GM18511 (cell line): ENCODE measurements around the gene TXN2.
A peak's percentile ranks its signal among the peaks of the same experiment; 100 is the strongest.
"Not testable (repeated sequence)": the region's sequence is repeated elsewhere in the genome, so short reads cannot be mapped to it uniquely, and the experiment has no call there.

Experiments used
- ATAC-seq: cut with Tn5 transposase; IDR thresholded peaks from one replicate; pipeline ENCODE4 v1.9.1; 2021; ENCODE audit warnings: mild to moderate bottlenecking, moderate library complexity; ENCODE audit not compliant: unreplicated experiment

The TXN2 gene

GRCh38 chr22:36456464-36456845 lies 25.0 kb downstream of the TXN2 start:
- no peak for ATAC-seq

DNA sequence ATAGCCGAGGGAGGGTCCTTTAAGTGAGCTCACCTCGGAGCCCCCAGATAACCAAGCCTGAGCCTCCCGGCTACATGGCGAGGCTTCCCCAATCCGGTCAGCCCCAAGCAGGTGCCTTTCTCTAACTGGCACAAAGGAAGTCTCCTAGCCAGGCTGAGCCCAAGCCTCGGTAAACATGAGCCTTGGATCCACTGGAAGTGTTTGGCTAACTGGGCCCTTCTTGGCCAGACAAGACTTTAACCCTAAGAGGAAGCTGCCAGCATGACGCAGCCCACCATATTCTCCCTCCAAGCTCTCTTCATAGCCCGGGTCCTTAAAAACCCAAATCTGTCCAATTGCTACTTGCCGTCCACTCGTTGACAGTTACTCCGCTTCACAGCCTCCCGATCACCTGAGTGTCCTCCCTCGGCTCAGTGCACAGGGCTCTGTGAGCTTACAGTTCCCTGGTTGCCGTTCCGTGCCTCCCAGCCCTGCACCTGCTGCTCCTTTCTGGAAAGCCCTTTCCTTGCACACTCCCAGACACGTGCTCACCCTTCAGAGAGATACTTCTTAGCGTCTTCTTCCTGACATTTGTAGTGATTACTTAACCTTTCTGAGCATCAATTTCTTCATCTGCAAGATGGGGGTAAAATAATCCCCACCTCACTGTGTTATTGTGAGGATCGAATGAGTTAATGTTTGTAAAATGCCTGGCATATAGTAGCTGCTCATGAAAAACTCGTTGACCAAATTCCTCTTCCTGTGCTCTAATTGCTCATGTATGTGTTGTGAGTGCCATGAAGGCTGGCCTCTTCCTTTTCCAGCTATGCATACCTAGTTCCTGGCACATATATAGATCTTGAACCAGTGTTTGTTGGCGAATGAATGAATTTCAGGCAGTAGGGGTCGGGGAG lies 25.6 kb downstream of the TXN2 start:
- no peak for ATAC-seq

GRCh38 chr22:36454916-36455570 lies 26.4 kb downstream of the TXN2 start:
- peak; percentile 49 for ATAC-seq

GRCh38 chr22:36453855-36454378 lies 27.5 kb downstream of the TXN2 start:
- no peak for ATAC-seq

DNA sequence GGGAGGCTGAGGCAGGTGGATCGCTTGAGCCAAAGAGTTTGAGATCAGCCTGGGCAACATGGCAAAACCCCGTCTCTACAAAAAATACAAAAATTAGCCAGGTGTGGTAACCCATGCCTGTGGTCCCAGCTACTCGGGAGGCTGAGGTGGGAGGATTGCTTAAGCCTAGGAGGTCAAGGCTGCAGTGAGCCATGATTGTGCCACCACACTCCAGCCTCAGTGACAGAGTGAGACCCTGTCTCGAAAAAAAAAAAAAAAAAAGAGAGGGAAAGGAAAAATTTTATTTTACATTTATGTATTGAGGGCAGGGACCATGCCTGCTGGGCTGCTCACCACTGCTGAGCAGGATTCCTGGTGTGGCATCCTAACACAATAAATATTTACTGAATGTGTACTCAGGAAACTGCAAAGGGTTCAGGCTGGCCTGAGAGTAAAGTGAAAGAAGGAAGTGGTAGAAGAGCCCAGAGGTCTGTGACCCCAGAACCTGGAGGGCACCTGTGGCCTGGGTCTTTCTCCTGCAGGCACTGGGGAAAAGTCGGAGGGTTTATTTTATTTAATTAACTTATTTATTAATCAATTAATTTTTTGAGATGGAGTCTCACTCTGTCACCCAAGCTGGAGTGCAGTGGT lies 28.3 kb downstream of the TXN2 start:
- not testable (repeated sequence) for ATAC-seq

DNA sequence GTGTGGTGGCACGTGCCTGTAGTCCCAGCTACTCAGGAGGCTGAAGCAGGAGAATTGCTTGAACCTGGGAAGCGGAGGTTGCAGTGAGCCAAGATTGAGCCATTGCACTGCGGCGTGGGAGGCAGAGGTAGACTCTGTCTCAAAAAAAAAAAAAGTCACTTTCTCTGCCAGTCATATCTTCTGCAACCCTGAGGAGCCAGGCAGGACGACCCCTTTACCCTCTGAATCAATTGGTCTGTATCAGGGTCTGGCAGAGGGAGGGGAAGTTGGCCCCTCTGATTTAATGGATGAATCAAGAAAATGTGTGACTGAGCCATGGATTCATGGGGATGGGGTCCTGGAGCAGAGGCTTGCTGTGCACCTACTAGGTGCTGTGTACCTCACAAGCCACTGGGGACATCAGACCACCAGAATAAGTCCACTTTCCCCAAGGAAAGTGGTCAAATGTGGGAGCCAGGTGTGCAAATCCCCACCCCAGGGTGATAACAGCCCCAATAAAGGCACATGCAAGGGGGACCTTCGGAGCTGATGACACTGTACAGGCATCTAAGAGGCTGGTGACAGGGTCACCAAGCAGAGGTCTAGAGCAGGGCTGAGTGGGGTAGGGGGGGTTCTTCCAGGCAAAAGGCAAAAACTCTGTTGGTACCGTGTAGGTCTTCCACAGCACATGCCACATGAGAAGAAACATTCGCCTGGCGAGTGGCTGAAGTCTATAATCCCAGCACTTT lies 29.0 kb downstream of the TXN2 start:
- no peak for ATAC-seq

GRCh38 chr22:36450923-36451322 lies 30.5 kb downstream of the TXN2 start:
- not testable (repeated sequence) for ATAC-seq

- ATAC-seq, result no peak
Measured at GRCh38 chr22:36449596-36450175, 31.8 kb downstream of the TXN2 start.

DNA sequence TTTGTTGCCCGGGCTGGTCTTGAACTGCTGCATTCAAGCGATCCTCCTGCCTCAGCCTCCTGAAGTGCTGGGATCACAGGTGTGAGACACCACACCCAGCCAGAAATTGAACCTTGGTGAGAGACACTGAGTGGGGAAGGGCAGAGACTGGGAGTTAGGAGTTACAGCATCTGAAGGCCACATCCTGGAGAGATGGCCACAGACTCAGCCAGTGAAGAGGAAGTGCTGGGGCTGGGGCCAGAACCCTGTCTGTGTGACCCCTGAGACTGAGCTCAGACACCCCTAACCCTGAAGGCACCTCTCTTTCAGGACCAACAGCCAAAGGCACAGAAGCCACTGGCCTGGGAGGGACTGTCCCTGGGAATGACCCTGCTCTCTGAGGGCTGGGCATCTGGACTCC lies 33.8 kb downstream of the TXN2 start:
- ATAC-seq, result no peak

DNA sequence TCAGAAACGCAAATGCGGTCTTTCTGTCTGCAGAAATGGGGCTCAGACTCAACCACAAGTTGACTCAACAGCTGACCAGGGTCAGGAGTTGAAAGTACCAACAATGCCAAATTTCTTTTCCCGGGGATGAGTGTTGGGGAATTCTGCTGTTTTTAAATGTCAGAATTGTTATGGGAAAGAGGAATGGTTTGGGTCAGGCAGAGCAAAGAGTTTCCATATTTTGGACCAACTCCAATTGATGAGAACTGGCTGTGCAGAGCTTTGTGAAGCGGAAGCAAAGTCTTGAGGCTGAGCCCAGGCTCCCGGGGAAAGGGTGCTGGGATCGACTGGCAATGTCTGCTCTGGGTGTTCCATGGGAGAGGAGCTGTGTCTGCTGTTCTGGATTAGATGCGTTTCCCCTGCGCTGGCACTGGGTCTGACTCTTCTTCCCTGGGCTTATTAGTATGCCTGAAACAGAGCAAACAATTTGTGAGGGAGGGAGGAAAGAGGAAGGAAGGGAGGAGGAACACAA lies 36.2 kb downstream of the TXN2 start:
- no peak for ATAC-seq

DNA sequence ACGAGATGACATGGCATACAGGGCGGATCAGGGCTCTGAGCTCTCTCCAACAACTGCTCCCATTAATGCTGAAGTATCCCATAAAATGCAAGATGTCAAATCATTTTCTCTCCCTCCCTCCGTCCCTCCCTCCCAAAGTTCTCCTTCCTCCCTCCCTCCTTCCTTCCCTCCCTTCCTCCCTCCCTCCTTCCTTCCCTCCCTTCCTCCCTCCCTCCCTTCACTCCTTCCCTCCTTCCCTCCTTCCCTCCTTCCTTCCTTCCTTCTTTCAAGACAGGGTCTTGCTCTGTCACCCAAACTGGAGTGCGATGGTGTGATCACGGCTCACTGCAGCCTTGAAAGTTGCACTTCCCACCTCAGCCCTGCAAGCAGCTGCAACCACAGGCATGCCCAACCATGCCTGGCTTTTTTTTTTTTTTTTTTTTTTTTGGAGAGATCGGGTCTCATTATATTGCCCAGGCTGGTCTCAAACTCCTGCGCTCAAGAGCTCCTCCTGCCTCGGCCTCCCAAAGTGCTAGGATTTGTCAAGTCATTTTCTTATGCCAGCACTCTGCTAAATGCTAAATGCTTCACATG lies 38.2 kb downstream of the TXN2 start:
- no peak for ATAC-seq

DNA sequence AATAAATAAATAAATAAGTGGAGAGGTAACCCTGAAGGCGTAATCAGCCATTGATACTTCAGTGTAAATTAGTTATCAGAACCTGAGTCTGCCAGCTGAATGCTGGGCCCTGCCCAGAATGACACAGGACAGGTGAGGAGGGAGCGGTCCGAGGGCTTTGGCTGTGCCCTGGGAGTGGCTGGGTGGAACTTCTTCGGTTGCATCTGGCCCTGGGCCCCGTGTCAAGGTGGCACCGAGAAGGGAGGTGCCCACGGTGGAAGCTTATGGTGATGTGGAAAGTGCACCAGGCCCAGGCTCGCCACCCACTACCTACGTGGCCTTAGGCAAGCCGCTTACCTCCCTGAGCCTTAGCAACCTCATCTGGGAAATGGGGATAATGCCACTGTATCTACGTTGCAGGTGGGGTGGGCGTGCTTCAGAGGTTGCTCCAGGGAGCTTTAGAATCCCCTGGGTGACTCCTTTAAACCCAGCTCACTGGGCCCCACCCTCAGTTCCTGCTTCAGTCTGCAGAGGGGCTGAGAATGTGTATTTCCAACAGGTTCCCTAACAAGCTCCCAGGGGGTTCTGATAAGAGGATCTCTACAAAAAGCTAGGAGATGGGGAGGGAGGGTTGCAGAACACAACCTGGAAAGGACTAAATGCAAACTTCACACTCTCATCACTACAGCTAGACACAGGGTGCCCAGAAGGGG lies 38.8 kb downstream of the TXN2 start:
- ATAC-seq, result no peak

DNA sequence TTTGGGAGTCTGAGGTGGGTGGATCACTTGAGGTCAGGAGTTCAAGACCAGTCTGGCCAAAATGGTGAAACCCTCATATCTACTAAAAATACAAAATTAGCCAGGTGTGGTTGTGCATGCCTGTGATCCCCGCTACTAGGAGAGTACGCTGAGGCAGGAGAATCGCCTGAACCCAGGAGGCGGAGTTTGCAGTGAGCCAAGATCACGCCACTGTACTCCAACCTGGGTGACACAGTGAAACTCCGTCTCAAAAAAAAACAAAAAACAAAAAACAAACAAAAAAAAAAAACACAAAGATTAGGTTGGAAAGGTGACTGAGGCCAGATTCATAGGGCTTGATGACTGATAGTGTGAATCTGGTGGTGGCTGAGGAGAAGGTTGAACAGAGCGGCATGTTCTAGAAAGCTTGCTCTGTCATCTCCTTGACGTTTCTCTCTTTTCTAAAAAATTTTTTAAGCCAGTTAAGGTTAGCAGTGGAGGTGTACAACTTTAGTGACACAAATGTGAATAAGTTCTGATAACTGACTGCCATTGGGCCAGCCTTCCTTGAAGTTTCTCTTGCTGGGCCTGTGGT lies 40.9 kb downstream of the TXN2 start:
- no peak for ATAC-seq

DNA sequence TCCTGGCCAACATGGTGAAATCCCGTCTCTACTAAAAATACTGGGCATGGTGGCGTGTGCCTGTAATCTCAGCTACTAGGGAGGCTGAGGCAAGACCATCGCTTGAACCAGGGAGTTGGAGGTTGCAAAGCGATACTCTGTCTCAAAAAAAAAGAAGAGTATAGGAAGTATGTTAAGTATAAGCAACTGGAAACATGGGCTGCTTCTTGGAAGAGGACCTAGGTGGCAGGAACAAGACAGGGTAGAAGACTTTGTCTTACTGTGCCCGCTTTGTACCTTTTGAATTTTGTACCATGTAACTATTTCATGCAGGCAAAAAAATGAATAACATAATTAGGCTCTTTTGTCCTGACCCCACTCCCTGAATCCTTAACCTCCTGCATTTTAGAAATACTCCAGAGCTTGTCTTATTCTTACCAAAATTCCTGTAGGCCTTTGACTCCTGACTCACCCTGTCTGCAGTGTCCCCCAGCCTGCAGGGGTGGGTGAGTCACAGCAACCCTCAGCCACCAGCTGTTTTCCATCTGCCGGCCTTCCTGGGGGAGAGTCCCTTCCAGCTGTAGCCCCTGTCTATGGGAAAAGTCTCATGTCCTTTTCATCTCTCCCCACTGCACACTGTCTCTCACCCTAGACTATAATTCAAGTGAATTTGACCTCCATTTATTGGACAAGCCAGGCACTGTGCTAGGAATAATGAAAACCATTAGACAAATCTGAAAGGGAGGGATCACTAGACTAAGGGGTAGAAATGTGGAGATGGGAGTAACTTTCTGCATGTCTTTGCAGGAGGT lies 41.8 kb downstream of the TXN2 start:
- no peak for ATAC-seq

DNA sequence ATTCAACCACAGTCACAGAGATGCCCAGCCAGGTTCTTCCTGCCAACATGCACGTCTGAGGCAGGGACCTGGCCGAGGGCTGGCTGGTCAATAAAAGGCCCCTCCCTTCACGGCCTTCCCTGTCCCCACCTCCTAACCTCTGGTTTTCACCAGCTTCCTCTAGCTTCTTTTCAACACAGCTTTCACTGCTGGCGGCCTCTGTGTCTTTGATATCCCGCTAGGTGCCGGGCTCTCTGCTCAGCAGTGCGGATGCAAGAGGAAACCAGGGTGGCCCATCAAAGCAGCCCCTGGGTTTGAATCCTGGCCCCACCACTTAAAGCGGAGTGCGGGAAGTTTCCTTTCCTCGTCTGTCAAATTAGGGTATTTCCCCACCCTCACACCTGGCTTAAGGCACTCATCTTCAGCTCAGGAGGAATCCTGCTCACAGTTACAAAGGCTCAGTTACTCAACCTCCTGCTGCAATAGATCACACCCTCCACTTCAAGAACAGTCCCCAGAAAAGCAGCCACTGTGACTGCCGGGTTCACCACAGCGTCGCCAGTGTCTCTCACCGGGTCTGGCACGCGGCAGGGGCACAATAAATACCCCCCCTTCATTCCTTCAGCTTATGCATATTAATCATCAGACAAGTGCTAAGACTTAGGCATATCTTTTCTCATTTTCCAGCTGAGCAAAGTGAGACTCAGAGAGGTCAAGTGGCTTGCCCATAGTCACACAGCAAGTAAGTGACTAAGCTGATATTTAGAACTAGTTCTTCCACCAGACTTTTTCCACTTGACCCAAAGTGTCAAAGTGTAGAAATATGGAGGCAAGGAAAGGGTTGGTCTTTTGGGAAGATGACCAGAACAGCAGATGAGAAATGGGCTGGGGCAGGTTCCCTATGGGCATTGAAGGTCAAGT lies 45.7 kb downstream of the TXN2 start:
- ATAC-seq, result no peak

DNA sequence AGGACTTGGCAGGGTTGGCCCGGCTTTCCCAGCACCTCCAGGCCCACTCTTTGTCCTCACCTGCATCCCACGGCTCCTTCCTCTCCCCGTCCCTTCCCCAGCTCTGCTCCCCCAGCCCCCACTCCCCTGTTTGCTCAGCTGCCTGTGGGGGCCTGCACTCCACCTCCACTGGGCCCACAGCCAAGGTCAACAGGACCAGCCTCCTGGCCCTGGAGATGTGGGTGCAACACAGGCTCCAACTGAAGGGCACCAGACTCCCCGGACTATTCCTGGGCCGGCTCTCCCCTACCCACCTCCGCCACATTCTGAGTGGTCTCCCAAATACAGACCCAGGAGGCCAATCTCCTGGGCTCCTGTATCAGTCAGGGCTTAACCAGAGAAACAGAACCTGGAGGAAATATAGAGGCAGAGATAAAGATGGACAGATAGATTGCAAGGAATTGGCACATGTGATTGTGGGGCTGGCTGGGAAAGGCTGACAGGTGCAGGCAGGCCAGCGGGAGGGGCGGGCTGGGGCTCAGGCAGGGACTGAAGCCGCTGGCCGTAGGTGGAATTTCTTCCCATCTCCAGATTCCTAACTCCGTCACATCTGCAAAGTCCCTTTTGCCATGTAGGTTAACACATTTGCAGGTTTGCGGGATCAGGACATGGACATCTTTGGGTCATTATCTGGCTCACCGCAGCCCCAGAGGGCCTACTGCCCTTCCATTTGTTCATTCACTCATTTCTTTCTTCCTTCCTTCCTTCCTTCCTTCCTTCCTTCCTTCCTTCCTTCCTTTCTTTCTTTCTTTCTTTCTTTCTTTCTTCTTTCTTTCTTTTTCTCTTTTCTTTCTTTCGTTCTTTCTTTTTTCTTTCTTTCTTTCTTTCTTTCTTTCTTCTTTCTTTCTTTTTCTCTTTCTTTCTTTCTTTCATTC lies 47.9 kb downstream of the TXN2 start:
- ATAC-seq, result no peak
